ENCODE data around the gene PXMP4. TPM values are rescaled to one million over a fixed set of nuclear protein-coding genes. Genes with fewer than 3 reads are reported as not detected.
A peak's percentile ranks its signal among the peaks of the same experiment; 100 is the strongest.

The PXMP4 gene
- total and polyA plus RNA-seq, 9 of the 15 experiments (the other 6 are each of a cell fraction or from before 2014, with no cell fraction given): 4.8 to 29.1 (median 6.8) TPM

DNA sequence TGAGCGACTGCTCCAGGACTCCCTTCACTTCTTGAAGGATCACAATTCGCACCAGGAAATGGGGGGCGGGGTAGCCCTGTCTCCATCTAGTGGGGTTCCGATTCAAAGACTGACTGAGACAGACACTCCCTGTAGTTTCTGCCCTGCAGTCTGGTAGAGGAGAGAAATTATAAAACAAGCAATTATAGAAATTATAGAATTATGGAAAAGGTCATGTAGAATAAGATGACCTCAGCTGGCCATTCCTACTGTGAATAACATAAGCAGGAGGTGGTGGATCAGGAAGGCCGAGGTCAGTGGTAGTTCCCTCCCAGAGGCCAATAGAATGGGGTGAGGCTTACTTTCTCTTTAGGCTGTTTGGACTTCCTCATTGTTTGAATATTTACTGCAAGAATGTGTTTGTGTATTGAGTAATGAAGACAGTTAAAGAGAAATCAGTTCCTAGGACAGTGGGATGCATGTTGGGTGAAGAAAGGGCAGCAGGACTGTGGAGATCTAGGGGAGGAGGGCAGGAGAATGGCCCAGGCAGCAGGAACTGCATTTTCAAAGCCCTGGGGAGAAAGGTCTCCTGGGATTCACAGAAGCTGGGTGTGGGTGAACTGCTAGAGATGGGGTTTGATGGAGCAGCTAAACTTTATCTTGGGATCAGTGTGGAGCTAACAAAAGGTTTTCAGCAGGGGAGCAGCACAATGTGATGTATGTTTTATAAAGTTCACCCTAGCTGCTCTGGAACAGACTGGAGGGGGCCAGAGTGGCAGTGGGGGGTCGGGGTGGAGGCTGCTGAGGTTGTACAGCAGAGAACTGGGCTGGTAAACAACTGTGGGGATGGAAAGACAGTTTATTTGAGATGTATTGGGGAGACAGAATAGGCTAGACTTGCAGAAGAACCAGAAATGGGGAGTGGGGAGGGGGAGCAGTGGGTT is 13.8 kb upstream of the PXMP4 start (continued):
- TF ChIP-seq CEBPB (tag; IDR thresholded peaks at IDR 0.05) (peak; percentile 45; the same call in 1 of the 2 replicates), HDAC6 (IDR thresholded peaks at IDR 0.05; ENCODE audit: low read depth, low read length) (no peak), HSF4 (CRISPR knock-in tag; IDR thresholded peaks at IDR 0.05; ENCODE audit: borderline replicate concordance) (no peak), MED1 (CRISPR knock-in tag; IDR thresholded peaks at IDR 0.05; ENCODE audit: borderline replicate concordance) (no peak), SRSF7 (optimal IDR thresholded peaks at IDR 0.05; ENCODE audit: low read depth, low read length) (no peak), SPI1 (IDR thresholded peaks at IDR 0.05; ENCODE audit: borderline replicate concordance, low read depth, low read length) (peak; percentile 78; the same call in 1 of the 2 replicates), CBX5 (IDR thresholded peaks at IDR 0.05; ENCODE audit: borderline replicate concordance, low read depth) (no peak), ETV1 (tag; conservative IDR thresholded peaks at IDR 0.05; ENCODE audit: low read depth) (no peak), ZNF143 (CRISPR knock-in tag; IDR thresholded peaks at IDR 0.05) (no peak), HDAC1 (IDR thresholded peaks at IDR 0.05) (no peak), KAT7 (CRISPR knock-in tag; IDR thresholded peaks at IDR 0.05; ENCODE audit: borderline replicate concordance) (no peak), TEAD4 (IDR thresholded peaks at IDR 0.05; ENCODE audit: low read length) (peak; percentile 45; the same call in 1 of the 2 replicates), TEAD4 (CRISPR knock-in tag; IDR thresholded peaks at IDR 0.05; ENCODE audit: borderline replicate concordance) (no peak), TCFL5 (CRISPR knock-in tag; conservative IDR thresholded peaks at IDR 0.05) (no peak), ZNF668 (CRISPR knock-in tag; IDR thresholded peaks at IDR 0.05) (no peak), ETS2 (tag; IDR thresholded peaks at IDR 0.05; ENCODE audit: borderline replicate concordance, poor library complexity, severe bottlenecking) (no peak), CBX3 (IDR thresholded peaks at IDR 0.05; ENCODE audit: borderline replicate concordance in 1 of 2, low read length in 2 of 2) (no peak), FOXM1 (IDR thresholded peaks at IDR 0.05; ENCODE audit: low read depth) (0 out of 2 replicates have a peak, but pooled peaks have one; percentile 31), FOXM1 (CRISPR knock-in tag; IDR thresholded peaks at IDR 0.05; ENCODE audit: low read depth) (no peak), ZNF764 (CRISPR knock-in tag; IDR thresholded peaks at IDR 0.05; ENCODE audit: low read depth) (no peak), STAT5B (CRISPR knock-in tag; IDR thresholded peaks at IDR 0.05) (no peak), NBN (IDR thresholded peaks at IDR 0.05; ENCODE audit: low read depth) (no peak), NR2C1 (IDR thresholded peaks at IDR 0.05) (no peak), NR2C1 (tag; IDR thresholded peaks at IDR 0.05) (no peak), ELF1 (tag; IDR thresholded peaks at IDR 0.05) (0 out of 2 replicates have a peak, but pooled peaks have one; percentile 16), U2AF2 (optimal IDR thresholded peaks at IDR 0.05; ENCODE audit: low read depth, low read length) (no peak), FOXJ3 (CRISPR knock-in tag; IDR thresholded peaks at IDR 0.05) (no peak), CEBPG (CRISPR knock-in tag; IDR thresholded peaks at IDR 0.05) (no peak), CEBPG (tag; conservative IDR thresholded peaks at IDR 0.05 in 1 of 2, IDR thresholded peaks at IDR 0.05 in 1 of 2) (no peak)
- TF ChIP-seq, protein P1, sequence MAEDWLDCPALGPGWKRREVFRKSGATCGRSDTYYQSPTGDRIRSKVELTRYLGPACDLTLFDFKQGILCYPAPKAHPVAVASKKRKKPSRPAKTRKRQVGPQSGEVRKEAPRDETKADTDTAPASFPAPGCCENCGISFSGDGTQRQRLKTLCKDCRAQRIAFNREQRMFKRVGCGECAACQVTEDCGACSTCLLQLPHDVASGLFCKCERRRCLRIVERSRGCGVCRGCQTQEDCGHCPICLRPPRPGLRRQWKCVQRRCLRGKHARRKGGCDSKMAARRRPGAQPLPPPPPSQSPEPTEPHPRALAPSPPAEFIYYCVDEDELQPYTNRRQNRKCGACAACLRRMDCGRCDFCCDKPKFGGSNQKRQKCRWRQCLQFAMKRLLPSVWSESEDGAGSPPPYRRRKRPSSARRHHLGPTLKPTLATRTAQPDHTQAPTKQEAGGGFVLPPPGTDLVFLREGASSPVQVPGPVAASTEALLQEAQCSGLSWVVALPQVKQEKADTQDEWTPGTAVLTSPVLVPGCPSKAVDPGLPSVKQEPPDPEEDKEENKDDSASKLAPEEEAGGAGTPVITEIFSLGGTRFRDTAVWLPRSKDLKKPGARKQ (CRISPR knock-in tag; IDR thresholded peaks at IDR 0.05): no peak
